GM21381 (cell line): ENCODE results near the gene NOC3L.
A peak's percentile ranks its signal among the peaks of the same experiment; 100 is the strongest.
"Not testable (repeated sequence)": the region's sequence is repeated elsewhere in the genome, so short reads cannot be mapped to it uniquely, and the experiment has no call there.

ENCODE experiments used
- ATAC-seq: cut with Tn5 transposase; IDR thresholded peaks from one replicate; pipeline ENCODE4 v1.9.1; 2021; ENCODE audit warnings: mild to moderate bottlenecking, moderate library complexity; ENCODE audit not compliant: unreplicated experiment

The NOC3L gene, protein sequence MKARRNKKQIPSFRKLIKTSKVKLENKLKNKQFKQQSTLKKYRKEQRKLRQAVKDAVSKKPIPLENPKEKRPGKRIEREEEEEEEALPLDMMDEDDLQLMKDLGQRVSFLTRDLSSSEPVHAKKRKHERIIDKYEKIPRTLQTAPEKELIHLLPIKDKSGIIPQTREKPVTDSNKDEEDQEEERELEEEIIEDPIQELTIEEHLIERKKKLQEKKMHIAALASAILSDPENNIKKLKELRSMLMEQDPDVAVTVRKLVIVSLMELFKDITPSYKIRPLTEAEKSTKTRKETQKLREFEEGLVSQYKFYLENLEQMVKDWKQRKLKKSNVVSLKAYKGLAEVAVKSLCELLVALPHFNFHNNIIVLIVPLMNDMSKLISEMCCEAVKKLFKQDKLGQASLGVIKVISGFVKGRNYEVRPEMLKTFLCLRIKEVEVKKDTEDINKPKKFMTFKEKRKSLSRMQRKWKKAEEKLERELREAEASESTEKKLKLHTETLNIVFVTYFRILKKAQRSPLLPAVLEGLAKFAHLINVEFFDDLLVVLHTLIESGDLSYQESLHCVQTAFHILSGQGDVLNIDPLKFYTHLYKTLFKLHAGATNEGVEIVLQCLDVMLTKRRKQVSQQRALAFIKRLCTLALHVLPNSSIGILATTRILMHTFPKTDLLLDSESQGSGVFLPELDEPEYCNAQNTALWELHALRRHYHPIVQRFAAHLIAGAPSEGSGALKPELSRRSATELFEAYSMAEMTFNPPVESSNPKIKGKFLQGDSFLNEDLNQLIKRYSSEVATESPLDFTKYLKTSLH

GRCh38 chr10:94362360-94363250 is at the start of gene NOC3L:
Gene NOC3L (minus strand): TSS chr10:94362939. CDS start chr10:94362838, 101 bp downstream.
- peak; percentile 99 for ATAC-seq

DNA sequence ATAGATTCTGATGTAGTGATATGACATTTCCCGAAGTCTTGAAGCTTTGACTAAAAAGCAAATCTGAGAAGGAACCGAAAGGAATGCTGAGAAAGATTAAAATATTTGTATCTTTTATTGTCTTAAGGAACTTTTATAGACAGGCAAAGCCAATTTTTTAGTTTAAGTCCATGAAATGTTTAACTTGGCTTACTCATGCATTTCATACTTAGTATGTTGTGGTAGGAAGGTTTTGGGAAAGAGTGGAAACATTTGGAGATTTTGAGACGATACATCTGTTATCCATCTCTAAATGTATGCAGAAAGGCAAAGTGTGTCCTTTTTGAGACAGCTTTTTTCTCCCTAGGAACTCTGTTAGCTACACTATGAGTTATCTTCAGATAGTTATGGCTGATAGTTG is 49.7 kb upstream of the NOC3L start:
- no peak for ATAC-seq

GRCh38 chr10:94411304-94411703 is 48.6 kb upstream of the NOC3L start:
- no peak for ATAC-seq

- no peak for ATAC-seq
Observed at GRCh38 chr10:94409021-94409657, 46.4 kb upstream of the NOC3L start.

GRCh38 chr10:94407668-94408067 is 44.9 kb upstream of the NOC3L start:
- no peak for ATAC-seq

DNA sequence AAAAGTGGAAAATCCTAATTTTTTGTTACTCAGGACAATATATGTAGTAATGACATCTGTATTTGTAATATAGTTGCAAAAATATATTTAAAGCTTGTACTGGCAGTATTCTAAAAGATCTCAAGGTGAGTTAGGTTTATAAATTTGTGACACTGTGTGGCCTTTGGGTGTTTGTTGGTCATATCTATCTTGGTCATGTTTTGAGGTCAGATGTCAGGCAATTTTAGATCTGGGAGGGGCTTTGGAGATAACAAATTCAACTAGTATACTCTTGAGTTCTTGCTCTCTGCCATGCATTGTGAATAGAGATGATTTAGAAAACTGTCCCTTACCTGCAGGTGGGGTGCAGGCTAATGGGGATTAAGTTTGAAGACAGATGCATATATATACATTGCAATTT is 42.7 kb upstream of the NOC3L start:
- no peak for ATAC-seq

DNA sequence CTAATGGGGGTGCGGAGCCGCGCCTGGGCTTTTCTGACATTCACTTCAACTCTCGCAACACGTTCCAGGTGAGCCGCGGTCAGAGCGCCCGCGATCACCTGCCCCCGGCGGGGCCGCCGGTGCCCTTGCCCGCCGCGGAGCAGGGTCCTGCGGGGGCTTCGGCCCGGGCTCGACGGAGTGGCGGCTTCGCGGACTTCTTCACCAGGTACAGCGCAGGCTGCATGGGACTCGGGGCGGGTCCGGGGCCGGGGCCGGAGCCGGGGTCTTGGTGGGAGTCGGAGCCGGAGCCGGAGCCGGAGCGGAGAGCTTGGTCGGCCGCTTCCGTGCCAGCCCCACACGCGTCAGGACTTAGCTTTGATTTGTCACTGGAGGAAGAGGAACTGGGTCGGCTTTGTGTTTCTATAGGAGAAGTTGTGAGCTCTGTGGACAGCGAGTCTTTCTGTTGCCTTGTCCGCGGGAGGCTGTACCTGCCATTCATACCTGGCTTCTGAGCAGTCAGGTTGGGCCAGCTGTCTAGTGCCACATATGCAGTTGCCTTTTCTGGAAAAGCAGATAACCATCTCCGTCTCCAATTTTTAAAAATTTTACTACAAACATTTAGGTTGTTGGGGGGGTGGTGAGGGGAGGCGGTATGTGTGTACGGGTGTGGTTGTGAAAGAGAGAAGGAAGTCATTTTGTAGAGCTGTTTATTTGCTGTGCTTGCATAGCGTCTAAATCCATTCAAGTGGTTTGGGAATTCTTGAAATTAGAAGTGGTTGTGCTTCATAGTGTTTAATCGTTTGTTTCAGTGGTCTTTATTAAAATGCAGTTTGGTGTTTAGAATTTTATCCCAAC is 40.9 kb upstream of the NOC3L start:
- ATAC-seq, result peak; percentile 65

DNA sequence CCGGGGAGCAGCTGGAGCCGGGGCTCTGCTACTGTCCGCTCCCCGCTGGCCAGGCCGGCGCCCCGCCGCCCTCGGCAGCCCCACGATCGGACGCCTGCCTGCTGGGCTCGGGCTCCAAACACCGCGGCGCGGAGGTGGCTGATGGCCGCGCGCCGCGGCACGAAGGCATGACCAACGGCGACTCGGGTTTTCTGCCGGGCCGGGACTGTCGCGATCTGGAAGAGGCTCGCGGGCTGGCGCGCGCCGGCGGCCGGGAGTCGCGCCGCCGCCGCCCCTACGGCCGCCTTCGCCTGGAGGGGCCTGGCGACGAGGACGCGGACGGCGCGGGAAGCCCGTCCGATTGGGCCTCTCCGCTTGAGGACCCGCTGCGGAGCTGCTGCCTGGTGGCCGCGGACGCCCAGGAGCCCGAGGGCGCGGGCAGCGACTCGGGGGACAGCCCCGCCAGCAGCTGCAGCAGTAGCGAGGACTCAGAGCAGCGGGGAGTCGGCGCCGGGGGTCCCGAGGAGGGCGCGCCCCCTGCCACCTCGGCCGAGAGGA is 40.2 kb upstream of the NOC3L start:
- peak; percentile 31 for ATAC-seq

- ATAC-seq, result peak; percentile 68
Observed at GRCh38 chr10:94402204-94402842, 39.6 kb upstream of the NOC3L start, which contains the start of gene TBC1D12. Gene TBC1D12 (plus strand): TSS chr10:94402541. CDS start chr10:94402614, 73 bp downstream.

- no peak for ATAC-seq
Observed at GRCh38 chr10:94398762-94399161, 36.0 kb upstream of the NOC3L start.

DNA sequence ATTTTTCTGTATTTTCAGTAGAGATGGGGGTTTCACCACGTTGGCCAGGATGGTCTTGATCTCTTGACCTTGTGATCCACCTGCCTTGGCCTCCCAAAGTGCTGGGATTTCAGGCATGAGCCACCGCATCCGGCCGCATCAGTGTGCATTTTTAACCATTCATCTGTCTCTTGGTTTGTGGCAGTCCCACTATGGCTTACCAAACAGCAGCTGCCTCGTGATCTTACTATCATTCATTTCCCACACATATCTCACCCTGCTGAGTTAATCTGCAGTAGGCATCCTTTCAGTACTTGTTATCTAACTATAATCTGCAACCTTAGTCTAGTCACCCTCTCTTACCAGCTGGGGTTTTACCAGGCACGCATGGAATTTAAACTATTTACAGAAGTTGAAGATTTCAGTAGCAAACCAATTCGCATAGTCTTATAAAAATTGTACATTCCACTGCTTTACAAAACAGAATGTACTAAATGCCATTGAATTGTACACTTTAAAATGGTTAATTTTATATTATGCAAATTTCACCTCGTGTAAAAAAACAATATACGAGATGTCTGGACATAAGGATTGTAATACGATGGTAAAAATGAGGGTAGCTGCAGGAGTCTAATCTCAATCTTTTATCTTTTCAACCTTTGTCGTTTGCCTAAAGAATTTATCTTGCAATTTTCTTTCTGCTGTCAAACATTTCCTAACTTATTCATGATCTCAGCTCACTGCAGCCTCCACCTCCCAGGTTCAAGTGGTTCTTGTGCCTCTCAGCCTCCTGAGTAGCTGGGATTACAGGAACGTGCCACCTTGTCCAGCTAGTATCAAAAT is 35.0 kb upstream of the NOC3L start:
- no peak for ATAC-seq

- not testable (repeated sequence) for ATAC-seq
Observed at GRCh38 chr10:94392117-94392516, 29.4 kb upstream of the NOC3L start.

- not testable (repeated sequence) for ATAC-seq
Observed at GRCh38 chr10:94385733-94386132, 23.0 kb upstream of the NOC3L start.

DNA sequence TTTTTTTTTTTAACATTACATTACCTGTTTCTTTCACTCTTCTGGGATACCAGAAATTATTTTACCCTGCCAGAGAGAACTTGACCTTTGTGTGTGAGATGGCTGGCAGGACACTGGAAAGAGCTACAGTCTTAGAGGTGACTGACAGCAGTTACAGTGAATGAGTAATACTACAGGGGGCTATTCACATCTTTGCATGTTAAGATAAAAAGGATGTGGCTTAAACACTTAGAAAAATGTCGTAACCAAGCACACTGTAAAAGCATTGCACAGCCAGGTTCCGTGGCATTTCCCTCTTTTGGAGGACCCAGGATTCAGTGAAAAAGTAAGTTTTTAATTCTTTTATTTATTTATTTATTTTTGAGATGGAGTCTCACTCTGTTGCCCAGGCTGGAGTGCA is 20.8 kb upstream of the NOC3L start:
- no peak for ATAC-seq

DNA sequence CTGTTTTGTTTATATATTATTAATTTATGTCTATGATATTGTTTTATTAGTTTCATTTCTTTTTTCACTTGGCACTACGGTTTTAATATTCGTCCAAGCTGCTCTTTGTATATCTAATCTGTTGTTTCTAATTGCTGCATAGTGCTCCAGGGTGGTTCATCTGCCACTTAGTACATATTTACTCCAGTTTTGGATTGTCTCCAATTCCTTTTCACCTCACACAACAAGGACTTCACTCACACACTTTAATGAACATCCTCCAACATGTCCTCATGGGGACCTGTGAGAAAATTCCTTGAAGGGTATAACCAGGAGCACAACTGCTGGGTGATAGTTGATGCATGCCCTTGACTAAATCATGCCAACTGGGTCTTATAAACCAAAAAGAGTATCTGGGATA is 14.1 kb upstream of the NOC3L start:
- no peak for ATAC-seq

GRCh38 chr10:94375374-94375773 is 12.6 kb upstream of the NOC3L start:
- no peak for ATAC-seq

DNA sequence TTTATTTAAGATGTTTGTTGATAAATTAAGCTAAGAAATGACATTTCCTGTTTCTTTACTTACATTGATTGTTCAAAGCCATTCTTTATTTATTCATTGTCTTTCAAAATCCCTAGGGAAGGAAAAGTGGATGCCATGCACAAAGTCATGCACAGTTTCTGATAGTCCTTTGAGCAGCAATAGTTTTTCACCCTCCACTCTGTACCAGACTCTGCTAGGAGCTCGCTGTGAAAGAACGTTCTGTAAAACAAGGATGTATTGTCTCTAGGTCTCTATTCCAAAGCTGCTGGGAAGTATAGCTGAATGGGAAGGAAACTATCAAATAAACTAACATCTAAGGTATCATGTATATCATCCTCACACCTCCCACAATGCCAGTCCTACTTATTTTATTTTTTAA is 7.8 kb upstream of the NOC3L start:
- no peak for ATAC-seq

DNA sequence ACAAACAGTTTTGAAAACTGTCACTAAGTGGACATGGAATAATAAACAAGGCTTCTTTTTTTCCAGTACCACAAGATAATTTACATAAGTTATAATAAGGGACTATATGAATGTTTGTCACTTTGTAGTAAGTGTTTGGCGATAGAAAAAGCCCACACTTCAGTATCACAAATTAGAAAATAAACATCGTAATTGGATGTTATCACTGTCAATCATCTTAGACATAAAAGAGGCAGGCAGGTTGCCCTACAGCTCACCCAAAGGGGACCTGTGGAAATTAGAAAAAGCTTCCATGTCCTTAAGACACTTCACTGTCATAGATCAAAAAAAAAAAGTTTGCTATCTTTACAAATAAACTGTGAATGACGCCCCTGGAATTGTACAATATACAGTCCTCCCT is 3.6 kb upstream of the NOC3L start:
- ATAC-seq, result no peak
